ENCODE measurements around the gene PRIMA1. TPM values are rescaled to one million over a fixed set of nuclear protein-coding genes. Genes with fewer than 3 reads are reported as not detected.

Gene PRIMA1
- polyA plus RNA-seq, 3 donors, result not detected

GRCh38 chr14:93707475-93707874 lies 80.8 kb downstream of the PRIMA1 start:
- Mint-ChIP-seq H3K27me3 (ENCODE audit: low read depth in 3 of 3) (peaks cover 0 to 4% (median 3%) of the 10 kb centered on the region in 3 donors), H3K4me1 (no peaks in the 10 kb centered on the region), H3K4me3 (no peak overlapping the region), H3K36me3 (no peaks in the 10 kb centered on the region), H3K9me3 (peaks cover 0 to 2% (median 0%) of the 10 kb centered on the region in 7 donors), H3K27ac (no peak overlapping the region)
- no peaks in the 10 kb centered on the region for H4K20me1 ChIP-seq (ENCODE audit: insufficient read depth, low read length)
- no peak for TF ChIP-seq CTCF (IDR thresholded peaks at IDR 0.05)
- H3K4me2 ChIP-seq (replicated peaks; ENCODE audit: extremely low read depth, low read length, poor library complexity, severe bottlenecking), result no peak overlapping the region
- H3K9ac ChIP-seq (ENCODE audit: insufficient read depth, low read length, poor library complexity, severe bottlenecking), result no peak overlapping the region
- no peak for DNase-seq
- H3K27me3 ChIP-seq (ENCODE audit: control insufficient read depth in 2 of 2, insufficient read depth in 2 of 2, low read length in 2 of 2), result no peaks in the 10 kb centered on the region
- no peak overlapping the region for H3K4me3 ChIP-seq (replicated peaks in 1 of 3; ENCODE audit: low read depth in 2 of 3, low read length in 3 of 3)
- no CpG with 5 or more reads among the region's 3 CpGs for WGBS (ENCODE audit: insufficient coverage)
- intact Hi-C loops (cut with micrococcal nuclease), result no loop called here
- no peak overlapping the region for H3K27ac ChIP-seq (ENCODE audit: low read depth in 1 of 2, low read length in 2 of 2)
- H3K36me3 ChIP-seq (replicated peaks in 1 of 2; ENCODE audit: control insufficient read depth in 1 of 2, insufficient read depth in 2 of 2, low read length in 2 of 2), result no peaks in the 10 kb centered on the region
- no peak overlapping the region for H2AFZ ChIP-seq (ENCODE audit: insufficient read depth, low read depth, low read length, poor library complexity, severe bottlenecking)
- H3K9me3 ChIP-seq (replicated peaks in 1 of 2; ENCODE audit: control insufficient read depth in 1 of 2, insufficient read depth in 1 of 2, low read length in 2 of 2), result no peaks in the 10 kb centered on the region
- H3K4me1 ChIP-seq (ENCODE audit: control insufficient read depth in 1 of 2, insufficient read depth in 2 of 2, low read length in 2 of 2), result no peaks in the 10 kb centered on the region
- H3K79me2 ChIP-seq (ENCODE audit: insufficient read depth, low read length), result no peaks in the 10 kb centered on the region

- no peaks in the 10 kb centered on the region for H3K27me3 ChIP-seq (ENCODE audit: control insufficient read depth in 2 of 2, insufficient read depth in 2 of 2, low read length in 2 of 2)
- no peak for TF ChIP-seq CTCF (IDR thresholded peaks at IDR 0.05)
- intact Hi-C loops (cut with micrococcal nuclease), result no loop called here
- no peak for DNase-seq
- no peak overlapping the region for H3K4me3 Mint-ChIP-seq
- H3K79me2 ChIP-seq (ENCODE audit: insufficient read depth, low read length), result no peaks in the 10 kb centered on the region
- H3K36me3 Mint-ChIP-seq, result no peaks in the 10 kb centered on the region
- no peaks in the 10 kb centered on the region for H3K36me3 ChIP-seq (replicated peaks in 1 of 2; ENCODE audit: control insufficient read depth in 1 of 2, insufficient read depth in 2 of 2, low read length in 2 of 2)
- H3K4me3 ChIP-seq (replicated peaks in 1 of 3; ENCODE audit: low read depth in 2 of 3, low read length in 3 of 3), result no peak overlapping the region
- H2AFZ ChIP-seq (ENCODE audit: insufficient read depth, low read depth, low read length, poor library complexity, severe bottlenecking), result no peak overlapping the region
- no peak overlapping the region for H3K27ac Mint-ChIP-seq
- no peaks in the 10 kb centered on the region for H3K4me1 Mint-ChIP-seq
- 92% methylated on average over 15 of the region's 21 CpGs for WGBS (ENCODE audit: insufficient coverage)
- peaks cover 0 to 2% (median 0%) of the 10 kb centered on the region in 7 donors for H3K9me3 Mint-ChIP-seq
- no peaks in the 10 kb centered on the region for H4K20me1 ChIP-seq (ENCODE audit: insufficient read depth, low read length)
- H3K4me2 ChIP-seq (replicated peaks; ENCODE audit: extremely low read depth, low read length, poor library complexity, severe bottlenecking), result no peak overlapping the region
- H3K4me1 ChIP-seq (ENCODE audit: control insufficient read depth in 1 of 2, insufficient read depth in 2 of 2, low read length in 2 of 2), result no peaks in the 10 kb centered on the region
- no peak overlapping the region for H3K27ac ChIP-seq (ENCODE audit: low read depth in 1 of 2, low read length in 2 of 2)
- no peaks in the 10 kb centered on the region for H3K9me3 ChIP-seq (replicated peaks in 1 of 2; ENCODE audit: control insufficient read depth in 1 of 2, insufficient read depth in 1 of 2, low read length in 2 of 2)
- peaks cover 0 to 3% (median 2%) of the 10 kb centered on the region in 3 donors for H3K27me3 Mint-ChIP-seq (ENCODE audit: low read depth in 3 of 3)
- H3K9ac ChIP-seq (ENCODE audit: insufficient read depth, low read length, poor library complexity, severe bottlenecking), result no peak overlapping the region
Observed at GRCh38 chr14:93706360-93706955, 81.8 kb downstream of the PRIMA1 start.
